GM19043 (cell line): Measurements from ENCODE around the gene NKAIN2.
"Not testable (repeated sequence)": the region's sequence is repeated elsewhere in the genome, so short reads cannot be mapped to it uniquely, and the experiment has no call there.

Experiments
- ATAC-seq: cut with Tn5 transposase; IDR thresholded peaks from one replicate; pipeline ENCODE4 v1.9.1; 2021; ENCODE audit warnings: low read depth; ENCODE audit not compliant: unreplicated experiment

Gene NKAIN2

DNA sequence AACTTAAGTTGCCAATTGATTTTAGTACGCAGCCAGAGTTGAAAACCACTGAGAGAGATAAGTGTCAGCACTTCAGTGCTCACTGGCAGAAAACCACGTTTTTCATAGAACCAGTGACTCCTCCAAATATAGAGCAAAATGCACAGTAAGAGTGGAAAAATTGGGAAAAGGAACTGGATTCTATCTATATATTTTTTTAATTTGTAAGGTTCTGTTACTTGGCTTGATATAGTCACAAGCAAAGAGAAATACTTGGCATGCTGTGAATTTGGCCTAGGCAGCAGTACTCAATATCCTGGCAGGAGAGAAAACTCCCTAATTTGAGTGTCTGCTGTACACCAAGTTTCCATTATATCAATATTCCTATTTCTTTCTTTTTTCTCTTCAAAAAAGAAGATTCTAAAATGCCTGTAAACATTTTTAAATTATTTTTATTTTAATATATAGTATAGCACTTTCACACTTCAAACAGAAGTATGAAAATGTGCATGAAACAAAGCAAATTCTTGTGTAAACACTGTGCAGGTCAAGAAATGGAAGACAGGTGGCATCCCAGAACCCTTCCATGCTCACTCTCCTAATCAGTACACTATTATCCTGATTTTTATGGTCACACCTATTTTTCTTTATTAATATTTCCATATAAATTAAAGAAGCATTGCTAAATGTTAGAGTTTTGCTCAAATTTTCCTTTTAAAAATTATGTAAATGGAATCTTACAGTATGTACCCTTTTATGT lies 596.8 kb downstream of the NKAIN2 start:
- ATAC-seq, result no peak

DNA sequence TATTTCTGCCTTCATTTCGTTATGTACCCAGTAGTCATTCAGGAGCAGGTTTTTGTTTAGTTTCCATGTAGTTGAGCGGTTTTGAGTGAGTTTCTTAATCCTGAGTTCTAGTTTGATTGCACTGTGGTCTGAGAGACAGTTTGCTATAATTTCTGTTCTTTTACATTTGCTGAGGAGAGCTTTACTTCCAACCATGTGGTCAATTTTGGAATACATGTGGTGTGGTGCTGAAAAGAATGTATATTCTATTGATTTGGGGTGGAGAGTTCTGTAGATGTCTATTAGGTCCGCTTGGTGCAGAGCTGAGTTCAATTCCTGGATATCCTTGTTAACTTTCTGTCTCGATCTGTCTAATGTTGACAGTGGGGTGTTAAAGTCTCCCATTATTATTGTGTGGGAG lies 606.8 kb downstream of the NKAIN2 start:
- not testable (repeated sequence) for ATAC-seq

DNA sequence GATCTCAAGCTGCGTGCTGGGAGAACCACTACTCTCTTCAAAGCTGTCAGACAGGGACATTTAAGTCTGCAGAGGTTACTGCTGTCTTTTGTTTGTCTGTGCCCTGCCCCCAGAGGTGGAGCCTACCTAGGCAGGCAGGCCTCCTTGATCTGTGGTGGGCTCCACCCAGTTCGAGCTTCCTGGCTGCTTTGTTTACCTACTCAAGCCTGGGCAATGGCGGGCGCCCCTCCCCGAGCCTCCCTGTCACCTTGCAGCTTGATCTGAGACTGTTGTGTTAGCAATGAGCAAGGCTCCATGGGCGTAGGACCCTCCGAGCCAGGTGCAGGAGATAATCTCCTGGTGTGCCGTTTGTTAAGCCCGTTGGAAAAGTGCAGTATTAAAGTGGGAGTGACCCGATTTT lies 609.0 kb downstream of the NKAIN2 start:
- ATAC-seq, result not testable (repeated sequence)

DNA sequence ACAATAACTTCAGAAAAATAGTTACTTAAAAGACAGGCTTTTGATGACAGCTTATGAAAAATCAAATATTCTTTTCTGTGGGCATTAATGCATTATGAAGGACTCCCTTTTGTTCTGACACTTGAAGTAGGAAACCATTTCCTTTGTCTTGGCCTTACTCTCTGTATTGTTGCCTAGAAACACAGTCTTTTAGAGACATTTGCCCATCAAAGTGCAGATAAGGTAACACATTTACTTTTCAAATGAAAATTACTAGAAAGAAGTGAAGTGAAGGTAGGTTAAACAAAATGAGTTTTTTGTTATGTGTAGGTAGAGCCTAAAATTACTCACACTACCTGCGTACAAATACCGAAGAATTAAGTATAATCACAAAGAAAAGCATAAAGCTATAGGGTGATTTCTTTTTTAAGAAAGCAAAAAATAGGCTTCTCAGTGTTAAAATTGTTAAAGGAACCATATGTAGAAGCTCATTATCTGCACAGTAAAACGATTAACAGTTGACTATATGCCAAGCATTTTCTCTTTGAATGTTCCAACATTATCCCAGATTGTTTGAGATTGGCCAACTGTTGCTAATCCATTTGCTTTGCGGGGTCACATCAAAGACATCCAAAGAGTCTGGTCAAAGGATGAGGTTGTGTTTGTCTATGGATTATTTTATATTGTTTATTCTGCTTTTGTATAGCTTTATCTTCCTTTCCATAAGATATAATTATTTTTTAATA lies 616.6 kb downstream of the NKAIN2 start:
- ATAC-seq, result no peak

DNA sequence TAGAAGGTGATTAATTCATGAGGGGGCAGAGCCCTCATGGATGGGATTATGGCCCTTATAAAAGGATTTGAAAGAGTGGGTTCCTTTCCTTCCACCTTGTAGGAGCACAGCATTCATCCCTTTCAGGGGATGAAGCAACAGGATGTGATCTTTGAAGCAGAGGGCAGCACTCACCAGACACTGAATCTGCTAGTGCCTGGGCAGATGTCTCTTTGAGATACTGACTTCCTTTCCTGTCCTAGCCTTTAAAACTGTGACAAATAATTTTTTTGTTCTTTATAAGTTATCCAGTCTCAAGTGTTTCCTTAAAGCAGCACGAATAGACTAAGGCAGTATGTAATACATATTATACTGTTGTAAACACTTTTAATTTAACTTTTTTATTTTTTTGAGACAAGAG lies 620.0 kb downstream of the NKAIN2 start:
- no peak for ATAC-seq

DNA sequence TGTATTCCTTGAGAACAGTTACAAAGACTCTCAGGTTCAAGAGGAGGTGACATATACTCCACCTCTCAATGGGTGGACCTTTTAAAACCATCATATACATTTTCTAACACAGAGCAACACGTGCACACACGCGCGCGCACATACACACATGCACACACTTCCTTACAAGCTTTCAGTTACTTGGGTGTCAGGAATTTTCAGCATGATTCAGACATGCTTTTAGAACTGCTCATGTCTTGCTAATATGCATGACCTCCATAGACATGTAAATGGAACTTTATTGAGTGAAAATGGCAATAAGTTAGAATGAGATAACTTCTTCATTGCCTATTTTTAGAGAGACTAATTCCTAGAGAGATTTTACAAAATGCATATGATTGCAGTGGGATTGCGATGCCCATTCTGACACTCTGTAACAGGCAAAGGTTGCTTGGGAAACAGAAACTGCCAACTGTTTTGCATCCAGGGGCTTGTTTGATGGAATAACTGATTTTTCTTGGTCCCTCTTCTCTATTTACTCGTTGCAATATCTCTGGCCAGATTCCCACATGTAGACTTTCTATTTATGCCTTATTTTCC lies 627.2 kb downstream of the NKAIN2 start:
- ATAC-seq, result no peak

DNA sequence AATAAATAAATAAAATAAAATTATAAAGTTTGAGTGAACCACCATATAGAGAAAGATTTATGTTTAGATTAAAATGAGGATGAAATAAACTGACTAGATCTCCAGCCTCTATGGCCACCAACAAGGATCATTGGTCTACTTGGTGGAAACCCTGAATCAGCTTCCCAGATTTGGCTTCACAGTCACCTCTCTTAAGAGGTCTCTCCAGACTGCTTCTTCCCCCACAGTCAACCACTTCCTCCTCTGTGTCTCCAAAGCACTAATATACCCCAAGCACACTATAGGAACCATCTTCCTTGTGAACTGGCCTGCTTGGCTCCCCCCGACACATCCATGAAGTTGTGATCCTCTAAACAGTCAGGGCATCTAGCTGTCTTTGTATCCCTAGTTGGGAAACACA lies 629.0 kb downstream of the NKAIN2 start:
- no peak for ATAC-seq

DNA sequence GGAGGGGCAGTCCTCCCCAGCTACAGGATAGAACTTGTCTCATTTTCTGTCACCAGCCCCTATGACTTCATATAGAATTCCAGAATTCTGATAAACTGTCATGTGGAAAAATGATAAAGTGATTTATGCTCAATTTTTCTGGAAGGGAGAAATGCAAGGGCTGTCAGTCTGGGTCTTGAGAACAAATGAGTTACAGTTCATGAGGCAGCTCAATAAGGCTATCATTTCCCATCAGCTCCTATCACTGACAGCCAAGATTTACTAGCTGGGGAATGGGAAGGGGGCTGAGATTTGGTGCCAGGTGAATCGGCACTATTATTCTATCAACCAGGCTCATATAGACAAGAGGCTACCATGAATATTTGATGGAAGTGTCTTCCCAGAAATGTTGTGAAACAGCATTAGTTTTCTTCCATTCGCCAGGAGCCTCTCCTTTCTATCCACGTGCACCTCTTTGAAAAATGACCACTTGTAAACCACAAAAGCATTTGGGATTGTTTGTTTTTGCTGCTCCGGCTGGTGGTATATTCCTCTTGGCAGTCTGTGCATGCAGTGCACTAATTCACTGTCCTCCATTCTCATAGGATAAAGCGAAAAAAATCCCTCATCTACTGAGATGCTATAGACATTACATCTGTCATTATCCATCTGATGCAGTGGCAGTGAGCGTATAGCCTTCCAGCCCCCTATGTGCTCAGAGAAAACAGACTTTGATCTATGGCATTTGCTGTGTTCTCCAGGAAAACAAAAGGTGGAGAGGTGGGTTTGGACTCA lies 629.9 kb downstream of the NKAIN2 start:
- no peak for ATAC-seq

DNA sequence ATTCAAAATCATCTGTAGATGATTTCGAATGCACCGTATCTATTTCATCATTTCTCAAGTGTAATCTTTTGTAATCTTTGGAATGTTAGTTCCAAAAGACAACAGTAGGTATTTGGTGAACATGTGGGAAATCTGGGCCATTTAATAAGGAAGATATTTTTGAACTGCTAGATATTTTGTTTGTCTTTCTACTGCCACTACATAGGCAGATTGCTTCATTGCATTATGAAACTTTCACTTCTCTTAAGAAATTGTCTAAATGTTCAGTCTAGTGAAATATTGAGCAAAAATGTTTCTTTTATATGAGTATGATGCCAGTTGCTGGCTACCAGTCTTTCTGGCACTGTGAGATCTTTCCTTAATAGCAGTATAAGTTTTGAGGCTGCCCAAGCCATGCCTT lies 630.8 kb downstream of the NKAIN2 start:
- ATAC-seq, result no peak

DNA sequence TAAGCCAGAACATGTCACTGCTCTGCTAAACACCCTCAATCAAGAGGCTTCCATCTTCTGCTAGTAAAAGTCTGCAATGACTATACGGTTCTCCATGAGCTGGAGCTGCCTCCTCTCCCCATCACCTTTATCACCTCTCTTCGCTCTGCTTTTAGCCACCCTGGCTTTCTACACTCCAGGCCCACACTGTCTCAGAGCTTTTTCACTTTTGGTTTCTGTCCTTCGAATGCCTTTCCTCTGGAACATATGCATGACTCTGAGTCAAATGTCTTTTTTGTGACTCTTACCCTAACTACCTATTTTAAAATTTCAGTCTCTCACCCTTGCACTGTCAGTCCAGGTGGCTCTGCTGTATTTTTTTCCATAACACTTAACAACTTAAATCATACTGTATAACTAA lies 633.1 kb downstream of the NKAIN2 start:
- no peak for ATAC-seq

DNA sequence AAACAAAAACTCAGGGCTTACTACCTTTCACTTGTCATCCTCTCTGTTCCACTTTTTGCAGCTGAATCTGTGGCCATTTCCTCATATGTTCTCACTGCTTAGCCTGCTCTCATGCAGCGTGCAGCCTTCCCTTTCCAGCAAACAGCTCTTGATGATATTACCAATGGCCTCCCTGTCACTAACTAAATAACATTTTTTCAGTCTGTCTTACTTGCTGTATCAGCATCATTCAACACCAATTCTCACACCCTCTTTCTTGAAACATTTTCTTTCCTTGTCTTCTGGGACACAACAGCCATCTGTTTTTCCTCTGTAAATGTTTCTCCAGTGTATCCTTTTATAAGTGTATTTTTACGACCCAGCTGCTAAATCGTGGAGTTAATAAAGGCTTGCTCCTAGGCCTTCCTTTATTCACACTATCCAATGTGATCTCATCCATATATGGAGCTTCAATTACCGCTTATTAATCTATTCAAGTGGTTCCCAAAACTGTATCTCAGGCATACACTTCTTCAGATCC lies 634.9 kb downstream of the NKAIN2 start:
- no peak for ATAC-seq

DNA sequence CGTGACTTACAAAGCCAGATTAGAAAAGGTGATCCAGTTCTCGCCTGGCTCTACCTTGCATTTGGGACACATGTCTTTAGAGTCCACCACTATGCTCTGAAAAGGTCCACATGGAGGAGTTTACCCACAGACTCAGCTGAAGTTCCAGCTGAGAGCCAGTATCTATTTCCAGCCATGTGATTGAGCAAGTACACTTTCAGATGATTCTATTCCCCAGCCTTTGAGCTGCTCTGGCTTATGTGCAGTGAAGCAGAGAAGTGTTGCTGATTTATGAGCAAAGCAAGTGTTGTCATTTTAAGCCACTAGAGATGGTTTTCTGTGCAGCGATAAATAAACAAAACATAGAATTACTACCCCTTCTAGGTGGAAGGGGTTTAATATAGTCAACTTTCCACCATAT lies 637.8 kb downstream of the NKAIN2 start:
- ATAC-seq, result no peak

DNA sequence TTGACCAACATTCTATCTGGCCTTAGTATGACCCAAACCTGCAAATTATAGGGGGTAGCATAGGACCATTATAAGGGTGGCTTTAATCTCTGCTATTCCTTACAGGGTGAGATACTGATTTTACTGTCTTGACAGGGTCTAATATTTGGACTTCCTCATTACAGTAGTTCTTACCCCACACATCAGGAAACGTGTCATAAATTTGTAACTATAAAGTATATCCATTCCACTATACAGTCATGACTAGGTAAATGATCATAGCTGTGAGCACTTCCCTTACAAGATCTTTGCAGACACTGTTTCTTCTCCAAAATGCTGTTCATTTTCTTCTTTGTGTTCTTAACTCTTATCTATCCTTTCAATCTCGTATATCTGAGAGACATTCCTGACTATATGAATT lies 639.9 kb downstream of the NKAIN2 start:
- no peak for ATAC-seq

DNA sequence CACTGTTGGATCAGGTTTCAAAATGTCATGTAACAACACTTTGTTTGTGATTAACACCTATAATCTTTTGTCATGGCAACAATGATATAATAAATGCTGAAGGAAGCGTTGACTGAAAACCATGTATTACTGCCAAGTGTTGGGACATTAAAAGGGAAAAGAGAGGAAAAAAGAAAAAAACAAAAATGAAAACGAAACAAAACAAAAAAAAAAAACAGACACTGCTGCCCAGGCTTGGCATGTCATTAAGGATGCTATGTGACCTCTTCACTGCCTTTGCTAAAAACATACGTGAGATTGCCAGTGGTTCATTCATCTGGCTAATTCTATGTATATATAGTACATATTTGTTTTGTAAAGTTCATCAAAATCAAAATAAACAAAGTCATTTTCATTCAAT lies 641.9 kb downstream of the NKAIN2 start:
- no peak for ATAC-seq

DNA sequence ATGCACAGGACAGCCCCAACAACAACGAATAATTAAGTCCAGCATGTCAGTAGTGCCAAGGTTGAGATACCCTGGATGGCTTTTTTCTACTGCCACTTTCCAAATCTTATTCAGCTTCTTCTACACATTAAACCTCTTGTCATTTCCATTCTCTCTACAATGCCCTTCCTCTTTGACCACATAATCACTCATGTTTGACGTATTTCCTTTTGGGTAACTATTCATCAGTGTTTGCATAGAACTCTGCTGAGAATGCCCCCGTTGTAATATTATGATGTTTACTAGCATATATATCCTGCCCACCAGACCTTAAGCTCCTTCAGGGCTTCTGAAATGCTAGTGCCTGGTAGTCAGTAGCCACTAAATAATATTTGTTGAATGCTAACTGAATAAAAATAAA lies 643.3 kb downstream of the NKAIN2 start:
- no peak for ATAC-seq

DNA sequence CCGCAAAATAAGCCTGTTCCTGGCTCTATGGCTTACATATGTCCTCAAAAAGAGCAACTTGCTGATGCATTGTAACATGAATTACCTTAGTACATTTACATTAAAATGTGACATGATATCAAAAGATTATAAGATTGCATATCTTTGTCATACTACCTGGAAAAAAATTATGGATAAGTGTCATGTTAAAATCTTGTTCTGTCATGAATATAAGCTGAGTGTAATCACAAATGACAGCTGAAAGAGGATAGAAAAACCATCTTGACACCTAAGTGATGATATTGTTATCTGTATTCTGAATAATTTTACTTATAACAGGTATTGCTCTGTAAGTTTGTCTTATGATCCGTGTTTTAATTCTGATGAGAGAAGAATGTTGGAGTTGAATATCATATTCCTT lies 655.6 kb downstream of the NKAIN2 start:
- no peak for ATAC-seq

DNA sequence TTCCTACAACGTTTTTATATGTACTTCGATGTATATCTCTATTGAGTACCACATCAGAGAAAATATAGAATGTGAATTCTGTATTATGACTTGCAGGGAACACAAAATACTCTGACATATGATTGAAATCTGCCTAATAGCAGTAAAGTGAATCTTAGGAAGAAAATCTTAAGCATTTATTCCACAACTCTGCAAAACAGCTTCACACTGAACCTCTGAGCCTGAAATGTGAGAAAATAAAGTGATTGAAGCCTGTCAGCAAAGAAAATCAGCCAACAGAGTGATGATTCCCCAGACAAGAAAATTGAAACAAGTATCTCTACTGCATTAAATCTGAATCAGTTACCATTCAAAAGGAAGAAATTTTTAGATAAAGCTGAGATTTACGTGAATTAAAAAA lies 659.1 kb downstream of the NKAIN2 start:
- no peak for ATAC-seq

DNA sequence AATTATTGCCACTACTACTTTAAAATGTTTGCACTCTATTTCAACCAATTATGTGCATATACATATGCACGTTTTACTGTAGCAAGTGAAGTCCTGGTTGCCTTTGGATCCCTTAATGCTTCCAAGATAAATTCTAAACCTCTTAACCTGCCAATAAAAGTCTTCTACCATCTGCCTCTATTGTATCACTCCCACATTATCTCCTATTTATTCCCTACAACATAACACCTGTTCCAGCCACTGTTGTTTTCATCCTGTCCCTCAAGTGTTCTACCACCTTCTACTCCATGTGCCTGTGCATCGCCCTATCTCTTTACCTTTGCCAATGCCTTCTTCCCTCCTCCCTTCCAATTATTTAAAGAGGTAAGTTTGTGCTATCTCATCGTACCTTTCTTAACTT lies 659.6 kb downstream of the NKAIN2 start:
- no peak for ATAC-seq

DNA sequence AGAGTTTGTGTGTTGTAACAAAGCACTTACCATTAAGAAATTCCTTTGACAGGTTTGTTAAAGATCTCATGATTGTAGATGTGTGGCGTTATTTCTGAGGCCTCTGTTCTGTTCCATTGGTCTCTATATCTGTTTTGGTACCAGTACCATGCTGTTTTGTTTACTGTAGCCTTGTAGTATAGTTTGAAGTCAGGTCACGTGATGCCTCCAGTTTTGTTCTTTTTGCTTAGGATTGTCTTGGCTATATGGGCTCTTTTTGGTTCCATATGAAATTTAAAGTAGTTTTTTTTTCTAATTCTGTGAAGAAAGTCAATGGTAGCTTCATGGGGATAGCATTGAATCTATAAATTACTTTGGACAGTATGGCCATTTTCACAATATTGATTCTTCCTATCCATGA lies 660.9 kb downstream of the NKAIN2 start:
- not testable (repeated sequence) for ATAC-seq

DNA sequence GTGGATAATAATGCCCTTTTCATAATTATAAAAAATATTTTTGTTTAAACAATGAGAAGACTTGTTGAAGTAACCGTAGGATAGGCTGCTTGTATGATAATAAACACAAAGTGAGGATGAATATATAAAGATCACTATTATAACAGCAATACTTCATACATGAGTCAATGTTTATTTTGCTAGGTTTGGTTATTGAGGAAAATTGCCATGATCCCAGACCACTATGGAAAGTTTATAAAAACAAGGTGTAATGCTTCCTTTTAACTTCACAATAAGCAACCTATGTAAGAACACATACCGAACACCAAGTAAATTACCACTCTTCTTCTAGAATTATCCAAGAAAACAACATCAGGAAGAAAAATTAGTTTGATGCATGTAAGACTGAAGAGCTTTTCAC lies 663.3 kb downstream of the NKAIN2 start:
- no peak for ATAC-seq

DNA sequence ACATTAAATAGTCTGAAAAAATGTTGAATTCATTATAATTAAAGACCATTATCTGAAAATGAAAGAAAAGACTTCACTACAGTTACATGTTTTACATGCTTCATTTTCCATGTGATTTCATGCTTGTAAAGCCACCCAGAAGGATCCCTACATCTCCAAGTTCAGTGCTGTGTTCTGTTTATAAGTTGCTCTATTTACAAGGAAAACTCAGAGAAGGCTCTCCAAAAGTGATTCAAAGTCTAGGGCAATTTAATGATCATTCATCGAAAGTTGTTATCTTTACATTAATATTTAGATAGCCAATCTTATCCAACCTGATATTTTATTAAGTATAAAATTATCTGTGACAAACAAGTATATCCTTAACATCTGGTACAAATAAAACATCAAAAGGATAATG lies 663.7 kb downstream of the NKAIN2 start:
- no peak for ATAC-seq
